PC-9 (cell line): ENCODE measurements around the gene DYRK4.

ENCODE experiments used
- EZH2 ChIP-seq: fragments of 200-600 bp; sonication (generic); IDR thresholded peaks from 2 replicates; pipeline ENCODE4 v1.8.0; 2017; ENCODE audit warnings: antibody characterized with exemption, low read depth
- TF ChIP-seq, protein P1 (sequence below): fragments of 200-600 bp; sonication (generic); conservative IDR thresholded peaks from 2 replicates; pipeline ENCODE4 v1.6.1; 2017; ENCODE audit warnings: mixed run types, antibody characterized with exemption, mild to moderate bottlenecking, moderate library complexity

DNA sequence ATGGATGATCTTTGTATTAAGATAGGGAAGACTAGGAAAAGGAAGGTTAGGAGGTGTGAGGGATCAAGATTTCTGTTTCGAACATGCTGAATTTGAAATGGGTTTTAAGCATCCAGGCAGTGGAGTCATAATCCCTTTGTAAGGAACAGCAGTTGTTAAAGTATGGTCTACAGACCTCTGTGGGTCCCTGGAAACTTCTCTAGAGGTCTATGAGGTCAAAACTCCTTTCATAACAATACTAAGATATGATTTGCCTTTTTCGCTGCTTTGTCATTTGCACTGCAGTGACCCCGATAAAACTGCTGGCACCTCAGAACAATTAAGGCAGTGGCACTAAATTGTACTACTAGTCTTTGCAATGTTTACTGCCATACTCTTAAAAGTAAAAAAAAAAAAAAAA is 21.8 kb upstream of the DYRK4 start:
- TF ChIP-seq, protein P1, sequence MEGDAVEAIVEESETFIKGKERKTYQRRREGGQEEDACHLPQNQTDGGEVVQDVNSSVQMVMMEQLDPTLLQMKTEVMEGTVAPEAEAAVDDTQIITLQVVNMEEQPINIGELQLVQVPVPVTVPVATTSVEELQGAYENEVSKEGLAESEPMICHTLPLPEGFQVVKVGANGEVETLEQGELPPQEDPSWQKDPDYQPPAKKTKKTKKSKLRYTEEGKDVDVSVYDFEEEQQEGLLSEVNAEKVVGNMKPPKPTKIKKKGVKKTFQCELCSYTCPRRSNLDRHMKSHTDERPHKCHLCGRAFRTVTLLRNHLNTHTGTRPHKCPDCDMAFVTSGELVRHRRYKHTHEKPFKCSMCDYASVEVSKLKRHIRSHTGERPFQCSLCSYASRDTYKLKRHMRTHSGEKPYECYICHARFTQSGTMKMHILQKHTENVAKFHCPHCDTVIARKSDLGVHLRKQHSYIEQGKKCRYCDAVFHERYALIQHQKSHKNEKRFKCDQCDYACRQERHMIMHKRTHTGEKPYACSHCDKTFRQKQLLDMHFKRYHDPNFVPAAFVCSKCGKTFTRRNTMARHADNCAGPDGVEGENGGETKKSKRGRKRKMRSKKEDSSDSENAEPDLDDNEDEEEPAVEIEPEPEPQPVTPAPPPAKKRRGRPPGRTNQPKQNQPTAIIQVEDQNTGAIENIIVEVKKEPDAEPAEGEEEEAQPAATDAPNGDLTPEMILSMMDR = no peak
- no peak for TF ChIP-seq EZH2
